ENCODE measurements around the gene SLC26A1. TPM values are rescaled to one million over a fixed set of nuclear protein-coding genes. Genes with fewer than 3 reads are reported as not detected.

The SLC26A1 gene
- polyA plus RNA-seq, 1 donor (not counting 4 experiments of a cell fraction or from before 2014, with no cell fraction given) = not detected

GRCh38 chr4:1006856-1007255, 13.7 kb upstream of the SLC26A1 start:
- dilution Hi-C loops (cut with MboI; ENCODE audit: extremely low pct_ligation_motif_present, low sequenced_read_pairs) = no loop called here
- Histone ChIP-seq H3K9ac (ENCODE audit: control insufficient read depth, extremely low read depth, insufficient read depth, low read length) (no peak overlapping the region), H3K36me3 (ENCODE audit: control insufficient read depth in 2 of 2, extremely low read depth in 1 of 2, insufficient read depth in 2 of 2, low read length in 2 of 2) (no peaks in the 10 kb centered on the region), H3K4me3 (ENCODE audit: control insufficient read depth in 2 of 3, extremely low read depth in 1 of 3, insufficient read depth in 2 of 3, low read depth in 1 of 3, low read length in 3 of 3) (no peak overlapping the region), H3K27me3 (ENCODE audit: control insufficient read depth, extremely low read depth, insufficient read depth, low read length) (peaks cover 60% of the 10 kb centered on the region), H3K79me2 (ENCODE audit: control insufficient read depth, insufficient read depth, low read length) (no peaks in the 10 kb centered on the region), H2AFZ (ENCODE audit: control insufficient read depth, low read length) (no peak overlapping the region), H4K20me1 (ENCODE audit: control insufficient read depth, extremely low read depth, insufficient read depth, low read length) (no peaks in the 10 kb centered on the region), H3K9me3 (ENCODE audit: control insufficient read depth, low read depth, low read length) (no peaks in the 10 kb centered on the region), H3K27ac (ENCODE audit: control insufficient read depth, insufficient read depth, low read length) (no peak overlapping the region), H3K4me1 (ENCODE audit: control insufficient read depth, extremely low read depth, insufficient read depth, low read length) (peaks cover 15% of the 10 kb centered on the region), H3K9me1 (ENCODE audit: control insufficient read depth, extremely low read depth, insufficient read depth, low read length) (no peaks in the 10 kb centered on the region), H3K4me2 (ENCODE audit: control insufficient read depth, extremely low read depth, insufficient read depth, low read depth, low read length) (no peak overlapping the region)
- FAIRE-seq = no peak
- DNase-seq (ENCODE audit: low read depth, low spot score) = no peak
- no peak for TF ChIP-seq CTCF (optimal IDR thresholded peaks at IDR 0.05 in 1 of 3, IDR thresholded peaks at IDR 0.05 in 1 of 3, conservative IDR thresholded peaks at IDR 0.05 in 1 of 3; ENCODE audit: extremely low read depth in 1 of 3, insufficient read depth in 2 of 3, low read length in 3 of 3)
- no peak for TF ChIP-seq EZH2 (IDR thresholded peaks at IDR 0.05; ENCODE audit: low read length)

GRCh38 chr4:1004557-1005485, 11.6 kb upstream of the SLC26A1 start:
- DNase-seq (ENCODE audit: low read depth, low spot score) = no peak
- peaks cover 80% of the 10 kb centered on the region for H3K27me3 ChIP-seq (ENCODE audit: control insufficient read depth, extremely low read depth, insufficient read depth, low read length)
- H2AFZ ChIP-seq (ENCODE audit: control insufficient read depth, low read length) = no peak overlapping the region
- H4K20me1 ChIP-seq (ENCODE audit: control insufficient read depth, extremely low read depth, insufficient read depth, low read length) = no peaks in the 10 kb centered on the region
- H3K4me1 ChIP-seq (ENCODE audit: control insufficient read depth, extremely low read depth, insufficient read depth, low read length) = peaks cover 5% of the 10 kb centered on the region
- H3K36me3 ChIP-seq (ENCODE audit: control insufficient read depth in 2 of 2, extremely low read depth in 1 of 2, insufficient read depth in 2 of 2, low read length in 2 of 2) = no peaks in the 10 kb centered on the region
- no peak overlapping the region for H3K4me2 ChIP-seq (ENCODE audit: control insufficient read depth, extremely low read depth, insufficient read depth, low read depth, low read length)
- no peaks in the 10 kb centered on the region for H3K9me3 ChIP-seq (ENCODE audit: control insufficient read depth, low read depth, low read length)
- H3K79me2 ChIP-seq (ENCODE audit: control insufficient read depth, insufficient read depth, low read length) = no peaks in the 10 kb centered on the region
- dilution Hi-C loops (cut with MboI; ENCODE audit: extremely low pct_ligation_motif_present, low sequenced_read_pairs) = no loop called here
- no peaks in the 10 kb centered on the region for H3K9me1 ChIP-seq (ENCODE audit: control insufficient read depth, extremely low read depth, insufficient read depth, low read length)
- no peak overlapping the region for H3K27ac ChIP-seq (ENCODE audit: control insufficient read depth, insufficient read depth, low read length)
- TF ChIP-seq CTCF (optimal IDR thresholded peaks at IDR 0.05 in 1 of 3, IDR thresholded peaks at IDR 0.05 in 1 of 3, conservative IDR thresholded peaks at IDR 0.05 in 1 of 3; ENCODE audit: extremely low read depth in 1 of 3, insufficient read depth in 2 of 3, low read length in 3 of 3) (no peak), EZH2 (IDR thresholded peaks at IDR 0.05; ENCODE audit: low read length) (no peak)
- no peak overlapping the region for H3K4me3 ChIP-seq (ENCODE audit: control insufficient read depth in 2 of 3, extremely low read depth in 1 of 3, insufficient read depth in 2 of 3, low read depth in 1 of 3, low read length in 3 of 3)
- no peak for FAIRE-seq
- H3K9ac ChIP-seq (ENCODE audit: control insufficient read depth, extremely low read depth, insufficient read depth, low read length) = no peak overlapping the region
